Measurements from ENCODE around the gene EPN3. TPM values are rescaled to one million over a fixed set of nuclear protein-coding genes. Genes with fewer than 3 reads are reported as not detected.
A peak's percentile ranks its signal among the peaks of the same experiment; 100 is the strongest.

The EPN3 gene
- total RNA-seq, 4 donors from 2014 or later: 19.2 to 95.7 (median 57.4) TPM

- Histone ChIP-seq H3K4me3 (peak within 1 kb of the TSS; percentile 23 to 65 (median 56)), H3K36me3 (no peaks in the 10 kb centered on the region), H3K9me3 (no peaks in the 10 kb centered on the region), H3K27ac (peak within 1 kb of the TSS; percentile 85 to 91 (median 90)), H3K4me1 (peaks cover 11 to 46% (median 33%) of the 10 kb centered on the region in 4 donors), H3K27me3 (no peaks in the 10 kb centered on the region)
- TF ChIP-seq POLR2AphosphoS5 (IDR thresholded peaks at IDR 0.05) (peak; percentile 64 to 89 (median 81)), POLR2A (IDR thresholded peaks at IDR 0.05) (peak; percentile 82), CTCF (IDR thresholded peaks at IDR 0.05) (peak; percentile 96 to 99 (median 98)), EP300 (IDR thresholded peaks at IDR 0.05; ENCODE audit: low read depth) (no peak)
- WGBS, 2 donors (ENCODE audit: low coverage in 1 of 2): 4% methylated on average over 22 of the region's 42 CpGs; no CpG with 5 or more reads in 1 of the 2 donors
- in situ Hi-C loops (cut with MboI; ENCODE audit: low pct_ligation_motif_present in 1 of 4, low pct_unique_long_range_greater_than_20kb in 1 of 4, low sequenced_read_pairs in 3 of 4) (loop anchor here (10.0 to 25.0 kb wide), 7 partner anchors 62 to 415 kb away; partner anchors contain the start of gene WFIKKN2 (in 2 of the 4)), intact Hi-C loops (cut with DNase I; ENCODE audit: low total_unique reads) (loop anchor here (5.0 to 10.0 kb wide), 3 partner anchors 62 to 295 kb away; no protein-coding TSS in a partner anchor)
- DNase-seq: peak; percentile 95
Observed at GRCh38 chr17:50547035-50547735, 14.7 kb downstream of the EPN3 start, which contains the start of gene SPATA20. Gene SPATA20 (plus strand): TSS chr17:50547174. CDS start chr17:50547209, 35 bp downstream.

DNA sequence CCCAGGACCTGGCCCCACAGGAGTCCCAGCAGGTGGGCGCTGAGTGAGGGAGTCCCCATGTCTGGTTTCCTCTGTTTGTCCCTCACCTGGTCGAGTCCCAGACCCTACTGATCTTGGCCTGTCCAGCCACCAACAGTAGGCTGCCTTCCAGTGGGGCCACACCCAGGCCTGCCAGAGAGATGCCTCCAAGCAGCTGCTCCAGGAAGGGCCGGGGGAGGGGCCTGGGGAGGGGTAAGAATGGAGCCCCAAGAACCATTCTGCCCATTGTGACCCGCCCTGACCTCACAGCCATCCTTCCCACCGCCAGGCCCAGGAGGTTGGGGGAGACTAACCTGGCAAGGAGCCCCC is 15.2 kb downstream of the EPN3 start:
- Histone ChIP-seq H3K4me1 (peaks cover 11 to 41% (median 28%) of the 10 kb centered on the region in 4 donors), H3K27ac (peak overlapping the region; percentile 85 to 91 (median 90)), H3K27me3 (no peaks in the 10 kb centered on the region), H3K4me3 (peak overlapping the region in 3 of 4 donors; percentile 48 to 65 (median 63)), H3K9me3 (no peaks in the 10 kb centered on the region), H3K36me3 (no peaks in the 10 kb centered on the region)
- WGBS, 2 donors (ENCODE audit: low coverage in 1 of 2): 40% methylated on average over 4 of the region's 5 CpGs; no CpG with 5 or more reads in 1 of the 2 donors
- peak; percentile 69 for DNase-seq
- intact Hi-C loops (cut with DNase I; ENCODE audit: low total_unique reads) (loop anchor here (5.0 to 10.0 kb wide), 3 partner anchors 63 to 295 kb away; no protein-coding TSS in a partner anchor), in situ Hi-C loops (cut with MboI; ENCODE audit: low pct_ligation_motif_present in 1 of 4, low pct_unique_long_range_greater_than_20kb in 1 of 4, low sequenced_read_pairs in 3 of 4) (loop anchor here (10.0 to 25.0 kb wide), 7 partner anchors 63 to 415 kb away; partner anchors contain the start of gene WFIKKN2 (in 2 of the 4))
- TF ChIP-seq POLR2A (IDR thresholded peaks at IDR 0.05): no peak
- TF ChIP-seq EP300 (IDR thresholded peaks at IDR 0.05; ENCODE audit: low read depth): no peak

DNA sequence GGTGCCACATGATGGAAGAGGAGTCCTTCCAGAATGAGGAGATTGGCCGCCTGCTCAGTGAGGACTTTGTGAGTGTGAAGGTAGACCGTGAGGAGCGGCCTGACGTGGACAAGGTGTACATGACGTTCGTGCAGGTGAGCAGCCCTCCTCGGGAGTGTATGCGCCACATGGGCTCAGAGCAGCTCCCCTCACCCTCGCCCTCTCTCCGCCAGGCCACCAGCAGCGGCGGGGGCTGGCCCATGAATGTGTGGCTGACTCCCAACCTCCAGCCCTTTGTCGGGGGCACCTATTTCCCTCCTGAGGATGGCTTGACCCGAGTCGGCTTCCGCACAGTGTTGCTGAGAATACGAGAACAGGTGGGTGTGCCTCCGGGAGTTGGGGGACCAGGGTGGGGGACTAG is 16.3 kb downstream of the EPN3 start:
- Histone ChIP-seq H3K27ac (no peak overlapping the region), H3K9me3 (no peaks in the 10 kb centered on the region), H3K36me3 (no peaks in the 10 kb centered on the region), H3K4me1 (peaks cover 11 to 31% (median 18%) of the 10 kb centered on the region in 4 donors), H3K4me3 (no peak overlapping the region), H3K27me3 (no peaks in the 10 kb centered on the region)
- in situ Hi-C loops (cut with MboI; ENCODE audit: low pct_ligation_motif_present in 1 of 4, low pct_unique_long_range_greater_than_20kb in 1 of 4, low sequenced_read_pairs in 3 of 4): loop anchor here (10.0 to 25.0 kb wide), 7 partner anchors 64 to 413 kb away; partner anchors contain the start of gene WFIKKN2 (in 2 of the 4)
- intact Hi-C loops (cut with DNase I; ENCODE audit: low total_unique reads): loop anchor here (5.0 to 10.0 kb wide), 3 partner anchors 64 to 293 kb away; no protein-coding TSS in a partner anchor
- DNase-seq: no peak
- no peak for TF ChIP-seq POLR2AphosphoS5 (IDR thresholded peaks at IDR 0.05)
- TF ChIP-seq EP300 (IDR thresholded peaks at IDR 0.05; ENCODE audit: low read depth): no peak
- no peak for TF ChIP-seq POLR2A (IDR thresholded peaks at IDR 0.05)
- no peak for TF ChIP-seq CTCF (IDR thresholded peaks at IDR 0.05)
- WGBS, 2 donors (ENCODE audit: low coverage in 1 of 2): 94% methylated on average over 18 of the region's 18 CpGs; no CpG with 5 or more reads in 1 of the 2 donors

GRCh38 chr17:50549256-50549941 is 16.9 kb downstream of the EPN3 start:
- Histone ChIP-seq H3K36me3 (no peaks in the 10 kb centered on the region), H3K4me1 (peaks cover 11 to 26% (median 16%) of the 10 kb centered on the region in 4 donors), H3K27ac (no peak overlapping the region), H3K4me3 (no peak overlapping the region), H3K9me3 (no peaks in the 10 kb centered on the region), H3K27me3 (no peaks in the 10 kb centered on the region)
- in situ Hi-C loops (cut with MboI; ENCODE audit: low pct_ligation_motif_present in 1 of 4, low pct_unique_long_range_greater_than_20kb in 1 of 4, low sequenced_read_pairs in 3 of 4) (loop anchor here (10.0 to 25.0 kb wide), 7 partner anchors 65 to 413 kb away; partner anchors contain the start of gene WFIKKN2 (in 2 of the 4)), intact Hi-C loops (cut with DNase I; ENCODE audit: low total_unique reads) (loop anchor here (5.0 to 10.0 kb wide), 3 partner anchors 65 to 293 kb away; no protein-coding TSS in a partner anchor)
- 95 to 100% methylated on average over 1 to 19 of the region's 19 CpGs for WGBS, 2 donors (ENCODE audit: low coverage in 1 of 2)
- no peak for TF ChIP-seq CTCF (IDR thresholded peaks at IDR 0.05)
- TF ChIP-seq POLR2AphosphoS5 (IDR thresholded peaks at IDR 0.05): no peak
- no peak for TF ChIP-seq EP300 (IDR thresholded peaks at IDR 0.05; ENCODE audit: low read depth)
- no peak for TF ChIP-seq POLR2A (IDR thresholded peaks at IDR 0.05)
- DNase-seq: no peak
